Tibial nerve (tissue), 4 donors: Measurements from ENCODE around the gene BFSP1.

ENCODE experiments used
- EP300 ChIP-seq, 2 donors: sonication (generic); formaldehyde crosslinking; IDR thresholded peaks; one replicate each; pipeline ENCODE4 v1.6.1; 2017; ENCODE audit warnings: antibody characterized with exemption in 2 of 2, mild to moderate bottlenecking in 1 of 2
- TF ChIP-seq, protein P1 (sequence below), 5 experiments: fragments of 200-600 bp in 3 of 5; fragments of 450-650 bp in 2 of 5; sonication (generic) in 3 of 5; IDR thresholded peaks; one replicate each; pipeline ENCODE4 v1.5.1; 2016 to 2019; ENCODE audit warnings: antibody characterized with exemption in 5 of 5, mild to moderate bottlenecking in 3 of 5, moderate library complexity in 2 of 5

DNA sequence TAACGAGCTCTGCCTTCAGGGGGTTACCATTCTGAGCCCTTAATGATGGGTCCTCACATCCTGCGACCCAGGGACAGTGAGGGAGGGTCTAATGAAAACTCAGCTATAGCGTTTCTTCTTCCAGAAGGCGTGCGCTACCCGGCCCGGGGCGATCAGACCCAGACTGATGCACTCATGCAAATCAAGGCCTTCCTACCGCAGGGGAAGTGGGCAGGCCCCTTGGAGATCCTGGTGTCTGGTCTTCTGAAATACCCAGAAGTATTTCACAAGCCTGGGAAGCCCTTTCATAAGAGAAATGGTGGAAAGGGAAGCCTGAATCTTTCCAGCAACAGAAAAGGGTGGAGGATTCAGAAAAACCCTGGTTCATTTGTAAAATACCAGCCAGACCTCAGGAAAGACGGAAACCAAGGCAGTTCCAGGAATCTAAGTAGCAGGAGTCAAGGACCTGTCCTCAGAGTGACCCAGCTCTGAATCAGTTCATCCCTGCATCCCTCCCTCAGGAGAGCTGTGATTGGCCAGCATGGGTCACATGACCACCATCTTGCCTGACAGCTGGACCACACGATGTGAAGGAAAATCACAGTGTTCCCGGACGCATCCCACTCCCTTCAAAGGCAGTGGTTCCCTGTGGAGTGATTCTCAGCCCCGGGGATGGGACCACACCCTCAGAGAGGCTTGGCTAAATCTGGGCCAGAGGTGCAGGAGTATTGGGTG, 12.7 kb downstream of the BFSP1 start:
- TF ChIP-seq, protein P1, sequence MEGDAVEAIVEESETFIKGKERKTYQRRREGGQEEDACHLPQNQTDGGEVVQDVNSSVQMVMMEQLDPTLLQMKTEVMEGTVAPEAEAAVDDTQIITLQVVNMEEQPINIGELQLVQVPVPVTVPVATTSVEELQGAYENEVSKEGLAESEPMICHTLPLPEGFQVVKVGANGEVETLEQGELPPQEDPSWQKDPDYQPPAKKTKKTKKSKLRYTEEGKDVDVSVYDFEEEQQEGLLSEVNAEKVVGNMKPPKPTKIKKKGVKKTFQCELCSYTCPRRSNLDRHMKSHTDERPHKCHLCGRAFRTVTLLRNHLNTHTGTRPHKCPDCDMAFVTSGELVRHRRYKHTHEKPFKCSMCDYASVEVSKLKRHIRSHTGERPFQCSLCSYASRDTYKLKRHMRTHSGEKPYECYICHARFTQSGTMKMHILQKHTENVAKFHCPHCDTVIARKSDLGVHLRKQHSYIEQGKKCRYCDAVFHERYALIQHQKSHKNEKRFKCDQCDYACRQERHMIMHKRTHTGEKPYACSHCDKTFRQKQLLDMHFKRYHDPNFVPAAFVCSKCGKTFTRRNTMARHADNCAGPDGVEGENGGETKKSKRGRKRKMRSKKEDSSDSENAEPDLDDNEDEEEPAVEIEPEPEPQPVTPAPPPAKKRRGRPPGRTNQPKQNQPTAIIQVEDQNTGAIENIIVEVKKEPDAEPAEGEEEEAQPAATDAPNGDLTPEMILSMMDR (IDR thresholded peaks at IDR 0.05): no peak
- no peak for TF ChIP-seq EP300 (IDR thresholded peaks at IDR 0.05)
